Suppressor macrophage treated with lipopolysaccharide for 1 hour (primary cell): ENCODE results near the gene LDOC1.
A peak's percentile ranks its signal among the peaks of the same experiment; 100 is the strongest.
"Not testable (repeated sequence)": the region's sequence is repeated elsewhere in the genome, so short reads cannot be mapped to it uniquely, and the experiment has no call there.

Experiments
- DNase-seq, 3 donors: peaks; one replicate each; pipeline ENCODE4 v3.0.0-alpha.2; 2020 to 2022

The LDOC1 gene

DNA sequence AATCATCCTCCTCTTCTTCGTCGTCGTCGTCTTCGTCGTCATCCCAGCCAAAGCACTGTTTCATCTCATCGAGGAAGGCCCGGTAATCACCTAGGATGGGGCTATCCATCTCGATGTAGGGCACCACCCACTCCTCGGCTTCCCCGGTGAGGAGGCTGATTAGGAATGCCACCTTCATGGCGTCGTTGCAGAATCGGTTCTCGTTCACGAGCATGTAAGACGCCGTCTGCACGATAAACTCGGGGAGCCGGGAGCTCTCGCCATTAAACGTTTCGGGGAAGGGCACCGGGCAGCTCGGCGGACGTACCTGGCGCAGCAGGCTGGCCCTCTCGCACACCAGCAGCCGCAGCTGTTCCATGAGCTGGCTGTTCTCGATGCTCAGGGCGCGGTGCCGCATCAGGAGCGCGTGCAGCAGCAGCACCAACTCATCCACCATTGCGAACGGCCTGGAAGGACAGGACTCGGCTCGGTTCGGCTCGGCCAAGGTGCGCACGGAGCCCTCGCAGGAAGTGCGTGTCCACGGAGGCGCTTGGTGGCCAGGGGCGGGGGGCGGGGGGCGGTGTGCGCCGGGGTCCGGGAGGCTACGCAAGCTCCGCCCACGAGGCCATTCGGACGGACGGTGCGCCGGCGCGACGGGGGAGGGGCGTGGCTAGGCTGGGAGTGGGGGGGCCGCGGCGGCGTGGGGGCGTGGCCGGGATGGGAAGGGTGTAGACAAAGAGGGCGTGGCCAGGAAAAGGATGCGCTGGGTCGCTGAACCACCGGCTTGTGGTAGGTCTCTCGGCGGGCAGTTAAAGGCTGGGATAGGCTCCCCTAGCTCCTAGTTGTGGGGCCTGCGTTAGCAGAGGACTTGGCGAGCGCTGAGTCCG, at the start of gene LDOC1:
Gene LDOC1, minus strand, starts transcription at position 544 of the 866 bp plus-strand sequence. Its CDS starts 108 bp downstream, at position 436.
- peak; percentile 23 to 48 (median 37) for DNase-seq

- DNase-seq, result no peak
Measured at GRCh38 chrX:141221611-141222010, 44.7 kb upstream of the LDOC1 start.

GRCh38 chrX:141220342-141221008, 43.5 kb upstream of the LDOC1 start:
- DNase-seq, result no peak

DNA sequence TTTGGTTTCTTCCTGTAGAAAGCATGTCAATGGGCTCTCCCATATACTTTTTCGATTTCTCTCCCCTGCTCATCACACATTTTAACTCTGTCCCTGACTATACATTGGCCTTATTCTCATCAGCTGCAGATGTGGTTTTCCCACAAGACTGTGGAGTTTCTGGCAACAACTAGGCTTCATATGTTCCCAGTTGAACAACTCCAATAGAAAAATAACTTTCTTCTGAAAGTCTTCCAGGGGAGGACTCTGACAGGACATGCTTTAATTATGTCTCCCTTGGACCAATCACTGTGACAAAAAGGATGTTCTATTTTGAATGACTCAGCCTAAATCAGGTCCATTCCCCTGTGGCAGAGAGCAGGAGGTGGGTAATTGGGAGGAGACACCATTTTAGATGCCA, 37.3 kb upstream of the LDOC1 start:
- no peak for DNase-seq

- DNase-seq, result no peak
Measured at GRCh38 chrX:141201962-141202361, 25.0 kb upstream of the LDOC1 start.

DNA sequence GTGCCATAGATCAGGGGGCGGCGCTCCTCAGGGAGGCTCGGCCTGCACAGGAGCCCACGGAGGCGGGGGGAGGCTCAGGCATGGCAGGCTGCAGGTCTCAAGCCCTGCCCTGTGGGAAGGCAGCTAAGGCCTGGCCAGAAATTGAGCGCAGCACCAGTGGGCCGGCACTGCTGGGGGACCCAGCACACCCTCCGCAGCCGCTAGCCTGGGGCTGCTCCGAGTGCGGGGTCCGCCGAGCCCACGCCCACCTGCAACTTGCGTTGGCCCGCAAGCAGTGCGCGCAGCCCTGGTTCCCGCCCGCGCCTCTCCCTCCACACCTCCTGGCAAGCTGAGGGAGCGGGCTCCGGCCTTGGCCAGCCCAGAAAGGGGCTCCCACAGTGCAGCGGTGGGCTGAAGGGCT, 11.6 kb upstream of the LDOC1 start:
- DNase-seq, result not testable (repeated sequence)

DNA sequence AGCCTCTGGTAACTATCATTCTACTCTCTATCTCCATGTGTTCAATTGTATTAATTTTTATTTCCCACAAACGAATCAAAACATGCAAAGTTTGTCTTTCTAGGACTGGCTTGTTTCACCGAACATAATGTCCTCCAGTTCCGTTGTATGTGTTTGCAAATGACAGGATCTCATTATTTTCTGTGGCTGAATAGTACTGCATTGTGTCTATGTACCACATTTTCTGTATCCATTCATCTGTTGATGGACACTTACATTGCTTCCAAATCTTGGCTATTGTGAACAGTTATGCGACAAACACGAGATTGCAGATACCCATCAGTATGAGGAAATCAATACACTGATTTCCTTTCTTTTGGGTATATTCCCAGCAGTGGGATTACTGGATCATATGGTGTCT, 8.4 kb upstream of the LDOC1 start:
- DNase-seq, result no peak

GRCh38 chrX:141183000-141183399, 6.1 kb upstream of the LDOC1 start:
- no peak for DNase-seq

DNA sequence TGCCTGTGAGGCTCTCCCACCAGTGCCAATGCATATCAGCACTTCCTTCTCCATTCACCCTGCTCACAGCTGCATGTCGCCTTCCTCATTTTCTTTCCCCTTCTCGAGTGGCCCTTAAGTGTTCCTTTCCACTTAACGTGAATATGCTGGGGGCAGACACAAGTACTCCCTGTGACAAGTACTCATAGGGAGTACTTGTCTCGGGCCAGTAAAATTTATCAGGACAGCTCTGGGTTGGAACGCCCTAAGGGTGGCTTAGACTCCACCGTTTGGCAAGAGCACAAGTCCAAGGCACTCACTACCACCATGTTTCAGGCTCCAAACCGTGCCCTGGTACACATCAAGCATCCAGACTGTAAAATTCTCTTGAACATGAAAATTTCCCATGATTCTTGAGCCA, 3.9 kb upstream of the LDOC1 start:
- no peak for DNase-seq

GRCh38 chrX:141175786-141176185, 1.1 kb downstream of the LDOC1 start:
- DNase-seq, result no peak

DNA sequence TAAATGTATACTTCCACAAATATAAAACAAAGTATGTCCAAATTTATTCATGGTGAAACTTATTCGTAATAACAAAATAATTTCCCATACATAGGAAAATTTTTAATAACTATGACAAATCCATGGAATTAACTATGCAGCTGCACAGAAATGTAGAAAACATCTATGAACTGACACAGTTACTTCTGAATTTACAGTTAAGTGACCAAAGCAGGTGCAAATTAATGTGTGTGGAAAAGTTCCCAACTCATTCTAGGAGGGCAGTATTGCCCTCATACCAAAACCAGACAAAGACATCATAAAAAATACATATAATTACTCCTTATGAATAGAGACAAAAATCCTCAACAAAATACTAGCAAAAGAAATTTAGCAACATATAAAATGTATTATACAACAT, 12.5 kb downstream of the LDOC1 start:
- no peak for DNase-seq

DNA sequence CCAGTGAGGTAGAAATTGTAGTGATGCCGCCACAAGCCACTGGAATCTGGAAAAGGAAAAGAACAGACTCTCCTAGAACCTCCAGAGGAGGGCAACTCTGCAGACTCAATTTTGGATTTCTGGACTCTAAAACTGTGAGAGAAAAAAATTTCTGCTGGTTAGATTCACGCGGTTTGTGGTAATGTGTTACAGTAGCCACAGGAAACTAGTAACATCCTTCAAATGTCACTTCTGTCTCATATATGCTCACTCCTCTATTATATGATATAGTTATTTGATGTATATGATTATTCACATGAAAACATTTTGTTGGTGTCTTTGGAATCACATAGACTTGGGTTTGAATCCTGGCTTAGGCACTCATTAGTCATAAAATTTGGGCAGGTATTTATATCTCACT, 18.8 kb downstream of the LDOC1 start:
- DNase-seq, result no peak

- DNase-seq, result not testable (repeated sequence)
Measured at GRCh38 chrX:141155231-141155630, 21.7 kb downstream of the LDOC1 start.

GRCh38 chrX:141142946-141143345, 34.0 kb downstream of the LDOC1 start:
- no peak for DNase-seq

DNA sequence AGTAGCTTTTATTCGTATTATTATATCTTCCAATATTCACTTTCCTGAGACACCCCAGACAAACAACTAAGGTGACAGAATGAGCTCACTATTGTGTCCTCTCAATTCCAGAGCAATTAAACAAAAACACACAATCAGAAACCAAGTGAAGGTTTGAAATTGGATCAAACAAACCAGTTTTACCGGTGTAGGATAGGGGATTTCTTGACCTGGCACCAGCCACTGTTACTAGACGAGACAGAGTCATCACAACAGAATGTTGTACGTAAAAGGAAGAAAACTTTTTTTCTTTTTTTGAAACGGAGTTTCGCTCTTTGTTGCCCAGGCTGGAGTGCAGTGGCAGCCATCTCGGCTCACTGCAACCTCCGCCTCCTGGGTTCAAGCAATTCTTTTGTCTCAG, 43.7 kb downstream of the LDOC1 start:
- DNase-seq, result no peak

DNA sequence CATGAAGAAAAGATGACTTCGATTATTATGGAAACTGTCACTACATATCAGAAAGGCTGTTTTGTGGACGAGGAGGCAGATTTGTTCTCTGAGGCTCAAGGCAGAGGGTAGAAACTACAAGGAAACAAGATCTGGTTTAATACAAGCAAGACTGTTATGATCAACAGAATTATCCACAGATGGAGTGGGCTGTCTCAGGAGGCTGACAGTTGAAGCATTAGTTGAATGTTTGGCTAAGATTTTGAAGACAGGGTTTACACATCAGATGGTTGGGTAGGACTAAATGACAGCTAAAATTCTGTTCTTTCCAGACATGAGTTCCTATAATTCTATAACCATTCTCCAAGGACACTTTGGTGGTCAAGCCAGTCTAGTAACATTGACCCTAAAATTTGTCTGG, 49.8 kb downstream of the LDOC1 start:
- no peak for DNase-seq
